ENCODE measurements around the gene ZNF865.

Gene ZNF865

GRCh38 chr19:55605207-55605636, 225 bp upstream of the ZNF865 start:
- peak; percentile 98 to 99 for DNase-seq (ENCODE audit: low read depth in 2 of 2)

GRCh38 chr19:55606471-55606787, 982 bp downstream of the ZNF865 start:
- no peak for DNase-seq (ENCODE audit: low read depth in 2 of 2)

DNA sequence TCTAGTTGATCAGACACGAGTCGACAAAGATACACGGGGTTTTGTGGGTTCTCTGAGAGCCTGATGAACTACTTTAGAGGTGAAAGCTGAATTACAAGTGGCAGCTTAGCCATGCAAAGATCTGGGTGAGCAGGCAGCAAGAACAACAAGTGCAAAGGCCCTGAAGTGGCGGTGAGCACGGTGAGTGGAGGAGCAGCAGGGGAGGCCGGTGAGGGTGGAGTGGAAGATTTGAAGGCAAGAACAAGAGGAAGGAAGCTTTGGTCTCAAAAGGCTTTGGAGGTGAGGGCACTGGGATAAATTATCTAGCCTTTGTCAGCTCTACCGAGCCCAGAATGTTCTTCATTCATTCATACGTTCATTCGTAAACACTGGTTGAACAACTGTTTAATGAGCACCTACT, 1.4 kb downstream of the ZNF865 start:
- no peak for DNase-seq (ENCODE audit: low read depth in 2 of 2)

GRCh38 chr19:55609326-55609725, 3.9 kb downstream of the ZNF865 start:
- no peak for DNase-seq (ENCODE audit: low read depth in 2 of 2)

GRCh38 chr19:55611300-55611982, 6.0 kb downstream of the ZNF865 start:
- DNase-seq (ENCODE audit: low read depth in 2 of 2) = no peak

- DNase-seq (ENCODE audit: low read depth in 2 of 2) = no peak
Observed at GRCh38 chr19:55611983-55612645, 6.7 kb downstream of the ZNF865 start.

GRCh38 chr19:55613396-55613795, 7.9 kb downstream of the ZNF865 start:
- DNase-seq (ENCODE audit: low read depth in 2 of 2) = no peak

DNA sequence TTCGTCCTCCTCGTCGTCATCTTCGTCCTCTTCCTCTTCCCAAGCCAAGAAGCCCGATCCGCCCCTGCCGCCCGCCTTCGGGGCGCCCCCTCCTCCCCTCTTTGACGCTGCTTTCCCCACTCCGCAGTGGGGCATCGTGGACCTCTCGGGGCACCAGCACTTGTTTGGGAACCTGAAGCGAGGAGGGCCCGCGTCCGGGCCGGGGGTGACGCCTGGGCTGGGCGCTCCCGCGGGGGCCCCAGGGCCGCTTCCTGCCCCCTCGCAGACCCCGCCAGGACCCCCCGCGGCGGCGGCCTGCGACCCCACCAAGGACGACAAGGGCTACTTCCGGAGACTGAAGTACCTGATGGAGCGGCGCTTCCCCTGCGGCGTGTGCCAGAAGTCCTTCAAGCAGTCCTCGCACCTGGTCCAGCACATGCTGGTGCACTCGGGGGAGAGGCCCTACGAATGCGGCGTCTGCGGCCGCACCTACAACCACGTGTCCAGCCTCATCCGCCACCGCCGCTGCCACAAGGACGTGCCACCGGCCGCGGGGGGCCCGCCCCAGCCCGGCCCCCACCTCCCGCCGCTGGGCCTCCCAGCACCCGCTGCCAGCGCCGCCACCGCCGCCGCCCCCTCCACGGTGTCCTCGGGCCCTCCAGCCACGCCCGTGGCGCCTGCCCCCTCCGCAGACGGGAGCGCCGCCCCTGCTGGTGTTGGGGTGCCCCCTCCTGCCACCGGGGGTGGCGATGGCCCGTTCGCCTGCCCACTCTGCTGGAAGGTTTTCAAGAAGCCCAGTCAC, 8.7 kb downstream of the ZNF865 start:
- DNase-seq (ENCODE audit: low read depth in 2 of 2) = no peak

- no peak for DNase-seq (ENCODE audit: low read depth in 2 of 2)
Observed at GRCh38 chr19:55614711-55615542, 9.5 kb downstream of the ZNF865 start.

DNA sequence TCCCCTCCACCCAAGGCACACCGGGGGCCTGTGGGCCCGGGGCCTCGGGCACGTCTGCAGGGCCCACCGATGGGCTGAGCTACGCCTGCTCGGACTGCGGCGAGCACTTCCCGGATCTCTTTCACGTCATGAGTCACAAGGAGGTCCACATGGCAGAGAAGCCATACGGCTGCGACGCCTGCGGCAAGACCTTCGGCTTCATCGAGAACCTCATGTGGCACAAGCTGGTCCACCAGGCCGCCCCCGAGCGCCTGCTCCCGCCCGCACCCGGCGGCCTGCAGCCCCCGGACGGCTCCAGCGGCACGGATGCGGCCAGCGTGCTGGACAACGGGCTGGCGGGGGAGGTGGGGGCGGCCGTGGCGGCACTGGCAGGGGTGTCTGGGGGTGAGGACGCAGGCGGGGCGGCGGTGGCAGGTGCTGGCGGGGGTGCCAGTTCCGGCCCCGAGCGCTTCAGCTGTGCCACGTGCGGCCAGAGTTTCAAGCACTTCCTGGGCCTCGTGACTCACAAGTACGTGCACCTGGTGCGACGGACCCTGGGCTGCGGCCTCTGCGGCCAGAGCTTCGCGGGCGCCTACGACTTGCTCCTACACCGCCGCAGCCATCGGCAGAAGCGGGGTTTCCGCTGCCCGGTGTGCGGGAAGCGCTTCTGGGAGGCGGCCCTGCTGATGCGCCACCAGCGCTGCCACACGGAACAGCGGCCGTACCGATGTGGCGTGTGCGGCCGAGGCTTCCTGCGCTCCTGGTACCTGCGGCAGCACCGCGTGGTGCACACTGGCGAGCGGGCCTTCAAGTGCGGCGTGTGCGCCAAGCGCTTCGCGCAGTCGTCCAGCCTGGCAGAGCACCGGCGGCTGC, 10.3 kb downstream of the ZNF865 start:
- no peak for DNase-seq (ENCODE audit: low read depth in 2 of 2)

- no peak for DNase-seq (ENCODE audit: low read depth in 2 of 2)
Observed at GRCh38 chr19:55616395-55616875, 11.0 kb downstream of the ZNF865 start.

GRCh38 chr19:55617426-55617825, 12.0 kb downstream of the ZNF865 start:
- no peak for DNase-seq (ENCODE audit: low read depth in 2 of 2)

DNA sequence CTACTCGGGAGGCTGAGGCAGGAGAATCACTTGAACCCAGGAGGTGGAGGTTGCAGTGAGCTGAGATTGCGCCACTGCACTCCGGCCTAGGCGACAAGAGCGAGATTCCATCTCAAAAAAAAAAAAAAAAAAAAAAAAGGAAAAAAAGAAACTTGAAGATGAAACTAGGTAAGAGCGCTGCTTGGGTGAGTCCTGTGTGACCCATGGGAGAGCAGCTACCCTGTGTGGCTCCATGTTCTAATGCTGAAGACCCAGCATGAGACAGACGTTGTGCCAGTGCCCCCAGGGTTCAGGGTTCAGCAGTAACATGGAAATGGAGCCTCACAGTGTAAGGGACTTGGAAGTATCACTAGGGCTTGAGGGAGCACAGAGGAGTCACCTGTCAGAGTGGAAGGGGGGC, 13.0 kb downstream of the ZNF865 start:
- no peak for DNase-seq (ENCODE audit: low read depth in 2 of 2)

GRCh38 chr19:55619286-55619685, 13.8 kb downstream of the ZNF865 start:
- no peak for DNase-seq (ENCODE audit: low read depth in 2 of 2)

GRCh38 chr19:55620410-55621204, 15.2 kb downstream of the ZNF865 start:
- no peak for DNase-seq (ENCODE audit: low read depth in 2 of 2)

GRCh38 chr19:55621205-55621672, 15.8 kb downstream of the ZNF865 start:
- no peak for DNase-seq (ENCODE audit: low read depth in 2 of 2)

GRCh38 chr19:55621673-55622231, 16.3 kb downstream of the ZNF865 start:
- no peak for DNase-seq (ENCODE audit: low read depth in 2 of 2)

DNA sequence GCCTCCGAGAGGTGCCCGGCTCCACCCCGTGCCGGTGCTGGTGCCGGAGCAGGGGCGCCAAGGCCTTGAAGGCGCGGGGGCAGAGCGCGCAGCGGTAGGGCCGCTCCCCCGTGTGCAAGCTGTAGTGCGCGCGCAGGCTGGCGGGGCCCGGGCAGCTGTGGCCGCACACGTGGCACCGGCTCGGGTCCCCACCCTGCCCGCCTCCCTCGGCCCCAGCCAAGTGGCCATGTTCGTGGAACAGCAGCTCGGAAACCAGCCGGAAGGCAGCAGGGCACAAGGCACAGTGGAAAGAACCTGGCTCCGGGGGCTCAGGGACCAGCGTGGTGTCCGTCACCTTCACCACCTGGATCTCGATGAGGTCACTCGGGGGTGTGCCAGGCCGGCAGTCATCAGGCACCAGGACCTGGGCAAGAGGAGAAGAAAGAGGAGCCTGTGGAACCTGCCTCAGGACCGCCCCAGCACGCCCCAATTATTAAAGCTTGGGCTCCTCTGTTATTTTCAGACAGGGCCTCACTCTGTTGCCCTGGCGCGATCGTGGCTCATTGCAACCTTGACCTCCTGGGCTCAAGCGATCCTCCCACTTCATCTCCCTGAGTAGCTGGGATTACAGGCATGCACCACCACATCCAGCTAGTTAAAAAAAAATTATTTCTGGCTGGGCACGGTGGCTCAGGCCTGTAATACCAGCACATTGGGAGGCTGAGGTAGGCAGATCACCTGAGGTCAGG, 17.0 kb downstream of the ZNF865 start:
- DNase-seq (ENCODE audit: low read depth in 2 of 2) = no peak

DNA sequence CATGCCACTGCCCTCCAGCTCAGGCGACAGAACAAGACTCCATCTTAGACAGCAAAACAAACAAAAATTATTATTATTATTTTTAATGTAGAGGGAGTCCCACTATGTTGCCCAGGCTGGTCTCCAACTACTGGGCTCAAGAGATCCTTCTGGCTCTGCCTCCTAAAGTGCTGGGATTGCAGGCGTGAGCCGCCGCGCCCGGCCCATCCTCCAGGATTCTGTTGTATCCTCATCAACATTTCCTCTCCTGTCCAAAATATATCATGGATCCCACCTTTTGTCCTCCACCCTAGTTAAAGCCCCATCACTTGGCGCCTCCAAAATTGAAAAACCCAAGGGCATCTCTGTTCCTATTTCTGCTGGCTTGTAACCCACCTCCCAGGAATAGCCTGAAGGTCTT, 17.7 kb downstream of the ZNF865 start:
- no peak for DNase-seq (ENCODE audit: low read depth in 2 of 2)
